Body of pancreas (tissue), 4 donors: Measurements from ENCODE around the gene PHF12. TPM values are rescaled to one million over a fixed set of nuclear protein-coding genes. Genes with fewer than 3 reads are reported as not detected.
A peak's percentile ranks its signal among the peaks of the same experiment; 100 is the strongest.

ENCODE experiments used
- ATAC-seq: fragments of 150-250 bp; one replicate; pipeline ENCODE4 v1.9.1; 2016
- DNase-seq, 4 donors: peaks; one replicate each; pipeline ENCODE4 v3.0.0-alpha.2; 2019
- H3K27ac ChIP-seq, 4 donors: fragments of 200-600 bp; sonication (generic); 1 replicate in 3 of 4; 2 replicates in 1 of 4; pipeline versions ENCODE4 v1.5.1 to v1.6.1; 2016 to 2019; ENCODE audit warnings: mild to moderate bottlenecking in 1 of 4, mixed read lengths in 1 of 4, moderate library complexity in 1 of 4
- H3K27me3 ChIP-seq, 2 donors: fragments of 200-600 bp; sonication (generic); one replicate each; pipeline ENCODE4 v1.6.0; 2016; ENCODE audit warnings: mild to moderate bottlenecking in 1 of 2
- H3K36me3 ChIP-seq, 2 donors: fragments of 200-600 bp; sonication (generic); replicated peaks in 1 of 2; 2 replicates each; pipeline ENCODE4 v1.5.1; 2016; ENCODE audit warnings: low read depth in 2 of 2; ENCODE audit not compliant: insufficient read depth in 1 of 2
- H3K4me1 ChIP-seq: fragments of 200-600 bp; sonication (generic); one replicate; pipeline ENCODE4 v1.6.0; 2016
- H3K4me3 ChIP-seq, 2 donors: fragments of 200-600 bp; sonication (generic); 1 replicate in 1 of 2; 2 replicates in 1 of 2; pipeline ENCODE4 v1.5.1; 2016 to 2019
- H3K9me3 ChIP-seq, 3 donors: fragments of 200-600 bp; sonication (generic); 1 replicate in 2 of 3; 2 replicates in 1 of 3; pipeline ENCODE4 v1.5.1; 2016
- CTCF ChIP-seq, 7 experiments: fragments of 450-650 bp in 4 of 7; fragments of 200-600 bp in 3 of 7; sonication (generic) in 3 of 7; IDR thresholded peaks; one replicate each; pipeline ENCODE4 v1.5.1; 2016 to 2019; ENCODE audit warnings: antibody characterized with exemption in 7 of 7
- POLR2A ChIP-seq, 3 donors: fragments of 450-650 bp; IDR thresholded peaks; one replicate each; pipeline ENCODE4 v1.6.1; 2016; ENCODE audit warnings: antibody characterized with exemption in 3 of 3, mild to moderate bottlenecking in 2 of 3
- WGBS, 2 donors: methylation state at CpG; one replicate each; pipeline ENCODE4 v1.1.5; 2017; 5-methylcytosine and 5-hydroxymethylcytosine counted together
- intact Hi-C: fragments of 100-400 bp; cut with DNase I; formaldehyde crosslinking; loops from one replicate; pipeline ENCODE4 v1.15.1; 2023
- total RNA-seq, 2 donors: library from RNA; depleted of rRNA; stranded (reverse); fragments of >200 nt; gene quantifications; one replicate each; pipeline ENCODE4 v1.1.0, GENCODE V29; 2016

The PHF12 gene
- 10 to 100 TPM; 22.1 to 56.4 TPM for total RNA-seq

- intact Hi-C loops: loop anchor here (10.0 kb wide), 1 partner anchor 333 kb away; no protein-coding TSS in a partner anchor
- 0% methylated on average over 6 to 51 of the region's 51 CpGs for WGBS, 2 donors
Observed at GRCh38 chr17:28951428-28951990, at the start of gene PHF12. Gene PHF12 (minus strand): TSS chr17:28951518. CDS start chr17:28950960, 558 bp downstream.

DNA sequence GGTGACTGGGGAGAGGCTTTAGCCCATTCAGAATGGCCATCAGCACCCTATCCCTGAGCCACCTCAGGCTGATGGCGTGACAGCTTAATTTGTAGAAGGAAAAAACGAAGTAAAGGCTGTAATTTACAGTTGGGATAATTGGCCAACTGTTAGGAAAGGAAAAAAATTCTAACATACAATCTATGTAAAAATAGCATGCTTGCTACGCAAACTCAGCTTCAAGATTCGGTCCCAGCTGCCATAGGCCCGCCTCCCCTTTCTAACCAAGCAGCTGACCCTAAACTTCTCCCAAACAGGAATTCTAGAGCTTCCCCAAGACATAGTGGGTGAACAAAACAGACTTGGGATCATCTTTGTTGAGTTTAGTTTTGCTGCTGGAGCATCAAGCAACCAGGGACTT, 49.7 kb upstream of the PHF12 start:
- Histone ChIP-seq H3K4me3 (no peak overlapping the region), H3K27ac (no peak overlapping the region), H3K4me1 (peaks cover 9% of the 10 kb centered on the region), H3K27me3 (peaks cover 0 to 20% of the 10 kb centered on the region in 2 donors), H3K9me3 (no peaks in the 10 kb centered on the region), H3K36me3 (no peaks in the 10 kb centered on the region)
- TF ChIP-seq CTCF (IDR thresholded peaks at IDR 0.05) (no peak), POLR2A (IDR thresholded peaks at IDR 0.05) (no peak)
- DNase-seq (no peak), ATAC-seq (no peak)
- WGBS, 2 donors: 79 to 84% methylated on average over 5 of the region's 5 CpGs
- intact Hi-C loops: no loop called here

More at GRCh38 chr17:28951428-28951990, at the start of gene PHF12:
- H3K9me3 ChIP-seq: no peaks in the 10 kb centered on the region
- peak within 1 kb of the TSS; percentile 95 to 100 (median 98) for H3K27ac ChIP-seq
- ATAC-seq (peak; percentile 84), DNase-seq (peak; percentile 100)
- H3K27me3 ChIP-seq: no peaks in the 10 kb centered on the region
- TF ChIP-seq POLR2A (IDR thresholded peaks at IDR 0.05): peak; percentile 67 to 88 (median 85)
- TF ChIP-seq CTCF (IDR thresholded peaks at IDR 0.05): peak in 1 of 7 experiments; percentile 4
- H3K4me3 ChIP-seq: peak within 1 kb of the TSS; percentile 67 to 96
- peaks cover 33% of the 10 kb centered on the region for H3K4me1 ChIP-seq
- H3K36me3 ChIP-seq: no peaks in the 10 kb centered on the region

- Histone ChIP-seq H3K4me1 (no peaks in the 10 kb centered on the region), H3K27me3 (peaks cover 0 to 6% of the 10 kb centered on the region in 2 donors), H3K36me3 (no peaks in the 10 kb centered on the region), H3K27ac (no peak overlapping the region), H3K4me3 (no peak overlapping the region), H3K9me3 (no peaks in the 10 kb centered on the region)
- 38 to 39% methylated on average over 4 to 5 of the region's 5 CpGs for WGBS, 2 donors
- no peak for DNase-seq
- TF ChIP-seq CTCF (IDR thresholded peaks at IDR 0.05) (no peak), POLR2A (IDR thresholded peaks at IDR 0.05) (no peak)
- intact Hi-C loops: no loop called here
- ATAC-seq: no peak
Observed at GRCh38 chr17:28999206-28999605, 47.9 kb upstream of the PHF12 start.

- Histone ChIP-seq H3K36me3 (no peaks in the 10 kb centered on the region), H3K4me3 (no peak overlapping the region), H3K27me3 (no peaks in the 10 kb centered on the region), H3K4me1 (no peaks in the 10 kb centered on the region), H3K27ac (no peak overlapping the region), H3K9me3 (no peaks in the 10 kb centered on the region)
- 88 to 95% methylated on average over 1 of the region's 1 CpG for WGBS, 2 donors
- TF ChIP-seq POLR2A (IDR thresholded peaks at IDR 0.05) (no peak), CTCF (IDR thresholded peaks at IDR 0.05) (no peak)
- intact Hi-C loops: no loop called here
- DNase-seq (no peak), ATAC-seq (no peak)
Observed at GRCh38 chr17:28997806-28998205, 46.5 kb upstream of the PHF12 start.

GRCh38 chr17:28996554-28997096, 45.3 kb upstream of the PHF12 start:
- Histone ChIP-seq H3K27ac (no peak overlapping the region), H3K36me3 (no peaks in the 10 kb centered on the region), H3K9me3 (no peaks in the 10 kb centered on the region), H3K4me3 (no peak overlapping the region), H3K4me1 (no peaks in the 10 kb centered on the region), H3K27me3 (no peaks in the 10 kb centered on the region)
- no peak for DNase-seq
- TF ChIP-seq CTCF (IDR thresholded peaks at IDR 0.05) (no peak), POLR2A (IDR thresholded peaks at IDR 0.05) (no peak)
- 43 to 52% methylated on average over 2 to 5 of the region's 5 CpGs for WGBS, 2 donors
- intact Hi-C loops: no loop called here
- ATAC-seq: no peak
